HG03175 (cell line): ENCODE data around the gene PHC3.

Source experiments
- ATAC-seq: cut with Tn5 transposase; IDR thresholded peaks from one replicate; pipeline ENCODE4 v1.9.1; 2021; ENCODE audit warnings: mild to moderate bottlenecking, moderate library complexity; ENCODE audit not compliant: unreplicated experiment

The PHC3 gene

GRCh38 chr3:170044795-170045244, 136.7 kb downstream of the PHC3 start:
- ATAC-seq, result peak; percentile 82

DNA sequence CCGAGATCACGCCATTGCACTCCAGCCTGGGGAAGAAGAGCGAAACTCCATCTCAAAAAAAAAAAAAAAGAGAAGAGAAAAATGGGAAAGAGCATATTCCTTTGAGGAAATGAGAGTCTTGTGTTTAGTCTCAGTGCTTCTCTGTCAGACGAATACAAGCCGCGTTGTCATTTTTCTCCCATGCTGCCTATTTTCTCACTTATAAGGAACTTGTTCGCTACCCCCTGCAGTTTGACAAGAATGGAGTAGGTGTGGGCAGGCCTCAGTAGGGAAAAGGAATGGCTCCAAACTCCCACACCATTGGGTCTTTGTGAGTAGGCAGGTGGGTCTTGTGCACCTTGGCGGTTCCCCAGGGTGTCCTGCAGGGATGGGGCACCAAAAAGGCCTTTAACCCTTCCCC, 137.3 kb downstream of the PHC3 start:
- no peak for ATAC-seq

DNA sequence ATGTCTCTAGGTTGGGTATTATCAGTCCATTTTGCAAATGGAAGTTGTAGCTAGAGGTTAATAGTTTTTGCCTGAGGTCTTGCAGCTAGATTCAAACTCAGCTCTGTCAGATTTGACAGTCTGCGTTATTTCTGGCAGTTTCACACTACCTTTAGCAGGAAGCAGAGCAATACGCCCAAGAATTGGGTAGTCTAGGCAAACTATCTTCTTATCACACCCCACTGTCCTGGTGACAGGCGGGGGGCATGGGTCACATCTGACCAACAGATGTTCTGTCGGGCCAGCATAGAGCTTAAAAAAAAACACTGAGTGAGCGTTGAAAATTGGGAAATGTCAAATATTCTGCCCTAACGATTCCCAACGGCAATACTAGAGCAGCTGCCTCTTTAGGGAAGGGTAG, 138.0 kb downstream of the PHC3 start:
- ATAC-seq, result no peak

GRCh38 chr3:170040418-170040817, 141.1 kb downstream of the PHC3 start:
- no peak for ATAC-seq

GRCh38 chr3:170038434-170039110, 143.0 kb downstream of the PHC3 start:
- peak; percentile 28 for ATAC-seq
